RPMI7951 (cell line): ENCODE data around the gene ZFAND2B. TPM values are rescaled to one million over a fixed set of nuclear protein-coding genes. Genes with fewer than 3 reads are reported as not detected.

ENCODE experiments used
- DNase-seq: peaks from one replicate; pipeline ENCODE4 v3.0.0-alpha.2; 2012; ENCODE audit warnings: low read depth
- total RNA-seq: library from RNA; depleted of rRNA; stranded (reverse); fragments of >200 nt; shearing (Covaris generic); gene quantifications from 2 replicates; pipeline ENCODE4 v1.2.3, GENCODE V29; 2014

The ZFAND2B gene
- total RNA-seq, 1 experiment from 2014 or later: 49.6 TPM

- no peak for DNase-seq
These were observed 2.0 kb upstream of the ZFAND2B start for GRCh38 chr2:219204425-219205164.

- no peak for DNase-seq
These were observed 1.4 kb upstream of the ZFAND2B start for GRCh38 chr2:219205165-219205538.

- no peak for DNase-seq
These were observed 628 bp upstream of the ZFAND2B start for GRCh38 chr2:219205981-219206327.

- DNase-seq: no peak
These were observed 727 bp downstream of the ZFAND2B start for GRCh38 chr2:219207134-219207883.

- DNase-seq: peak; percentile 58
These were observed 1.5 kb downstream of the ZFAND2B start for GRCh38 chr2:219207884-219208740.

GRCh38 chr2:219209236-219210195 lies 2.9 kb downstream of the ZFAND2B start:
- DNase-seq: no peak

GRCh38 chr2:219210196-219210885 lies 3.8 kb downstream of the ZFAND2B start:
- DNase-seq: no peak

- DNase-seq: no peak
These were observed 4.3 kb downstream of the ZFAND2B start for GRCh38 chr2:219210886-219211362.

- DNase-seq: no peak
These were observed 6.4 kb downstream of the ZFAND2B start for GRCh38 chr2:219213026-219213415.

GRCh38 chr2:219213486-219214071 lies 7.0 kb downstream of the ZFAND2B start:
- no peak for DNase-seq

GRCh38 chr2:219214141-219214540 lies 7.6 kb downstream of the ZFAND2B start:
- DNase-seq: no peak

- no peak for DNase-seq
These were observed 8.2 kb downstream of the ZFAND2B start for GRCh38 chr2:219214786-219215185.

GRCh38 chr2:219215871-219216534 lies 9.4 kb downstream of the ZFAND2B start:
- no peak for DNase-seq

- DNase-seq: no peak
These were observed 9.9 kb downstream of the ZFAND2B start for GRCh38 chr2:219216535-219216915.

GRCh38 chr2:219218217-219218731 lies 11.7 kb downstream of the ZFAND2B start:
- DNase-seq: no peak

- DNase-seq: peak; percentile 95
These were observed 12.4 kb downstream of the ZFAND2B start, which contains the start of gene ABCB6 for GRCh38 chr2:219218732-219219701. TSS of gene ABCB6 (minus strand) at chr2:219218958. CDS start at chr2:219218673, 285 bp downstream.

- no peak for DNase-seq
These were observed 13.4 kb downstream of the ZFAND2B start for GRCh38 chr2:219219784-219220532.
